MCF 10A (cell line): ENCODE results near the gene UBTD2. TPM values are rescaled to one million over a fixed set of nuclear protein-coding genes. Genes with fewer than 3 reads are reported as not detected.

ENCODE experiments used
- BruUV-seq: library from RNA; stranded (reverse); fragments of 400-500 nt; replicated peaks from 2 replicates; lab custom pipeline; 2021; lab: Mats Ljungman, UMichigan
- CTCF ChIA-PET: fragments of 300-600 bp; sonication (Branson Sonifier 250); formaldehyde crosslinking; extraction: SDS; loops from one replicate; lab custom pipeline; 2021; ENCODE audit warnings: antibody characterized with exemption, inconsistent platforms; lab: Yijun Ruan, JAX
- POLR2A ChIA-PET: fragments of 300-600, 350-650 bp; sonication (Branson Sonifier 250); formaldehyde crosslinking; extraction: SDS; loops from one replicate; lab custom pipeline; 2020; ENCODE audit warnings: antibody characterized with exemption, inconsistent platforms; lab: Yijun Ruan, JAX
- DNase-seq: peaks from one replicate; pipeline ENCODE4 v3.0.0-alpha.2; 2018; ENCODE audit not compliant: unreplicated experiment
- H3K27ac Mint-ChIP-seq: one replicate; pipeline ENCODE4 v1.8.0; 2022; ENCODE audit warnings: mild to moderate bottlenecking, low read depth, mixed read lengths; ENCODE audit not compliant: unreplicated experiment
- H3K27me3 Mint-ChIP-seq: one replicate; pipeline ENCODE4 v1.8.0; 2022; ENCODE audit warnings: mixed read lengths; ENCODE audit not compliant: insufficient read depth, unreplicated experiment
- H3K36me3 Mint-ChIP-seq: one replicate; pipeline ENCODE4 v1.8.0; 2022; ENCODE audit warnings: mild to moderate bottlenecking, moderate library complexity, mixed read lengths; ENCODE audit not compliant: insufficient read depth, unreplicated experiment
- H3K4me1 Mint-ChIP-seq: one replicate; pipeline ENCODE4 v1.8.0; 2022; ENCODE audit warnings: mixed read lengths; ENCODE audit not compliant: insufficient read depth, unreplicated experiment
- H3K4me3 Mint-ChIP-seq: one replicate; pipeline ENCODE4 v1.8.0; 2022; ENCODE audit warnings: mild to moderate bottlenecking, moderate library complexity, mixed read lengths; ENCODE audit not compliant: unreplicated experiment
- H3K9me3 Mint-ChIP-seq: one replicate; pipeline ENCODE4 v1.8.0; 2022; ENCODE audit warnings: mixed read lengths; ENCODE audit not compliant: unreplicated experiment
- intact Hi-C: fragments of 100-400 bp; cut with micrococcal nuclease; formaldehyde crosslinking; loops from 2 replicates; pipeline ENCODE4 v1.14.1; 2022
- total RNA-seq: library from RNA; stranded (reverse); gene quantifications from 2 replicates; pipeline ENCODE4 v1.2.3, GENCODE V29; 2022
- TF ChIP-seq, protein P1 (sequence below): fragments of 200-600 bp; IDR thresholded peaks from one replicate; pipeline ENCODE4 v1.8.0; 2022; ENCODE audit warnings: antibody characterized with exemption, mild to moderate bottlenecking; ENCODE audit not compliant: unreplicated experiment

The UBTD2 gene
- total RNA-seq, 1 experiment from 2014 or later = 24.1 TPM

DNA sequence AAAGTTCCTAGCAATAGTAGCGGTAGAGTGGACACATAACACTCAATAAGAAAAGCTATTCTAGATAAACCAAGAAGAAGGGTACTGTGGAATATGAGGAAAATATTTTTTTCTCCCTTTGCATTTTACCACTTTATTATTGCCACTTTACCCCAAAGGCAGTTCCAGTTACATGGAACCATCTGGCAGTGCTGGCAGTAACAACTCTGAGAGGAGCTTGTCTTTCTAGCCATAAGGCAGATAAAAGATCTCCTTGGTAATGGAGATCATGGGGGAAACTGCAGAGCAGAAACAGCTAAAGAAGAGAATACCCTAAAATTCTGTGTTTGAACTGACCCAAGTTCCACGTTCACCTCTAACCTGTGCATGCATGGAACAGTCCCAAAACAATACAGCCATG lies 38.5 kb downstream of the UBTD2 start:
- POLR2A ChIA-PET = interaction anchor here (1.0 to 1.1 kb wide), 2 partner anchors 14 to 38 kb away, joined by 3 read pairs; no protein-coding TSS in a partner anchor
- Mint-ChIP-seq H3K27me3 (no peaks in the 10 kb centered on the region), H3K4me3 (no peak overlapping the region), H3K27ac (no peak overlapping the region), H3K36me3 (peaks cover 14% of the 10 kb centered on the region), H3K4me1 (peaks cover 6% of the 10 kb centered on the region), H3K9me3 (no peaks in the 10 kb centered on the region)
- no TSS peak for BruUV-seq
- DNase-seq = no peak
- intact Hi-C loops = no loop called here
- TF ChIP-seq, protein P1, sequence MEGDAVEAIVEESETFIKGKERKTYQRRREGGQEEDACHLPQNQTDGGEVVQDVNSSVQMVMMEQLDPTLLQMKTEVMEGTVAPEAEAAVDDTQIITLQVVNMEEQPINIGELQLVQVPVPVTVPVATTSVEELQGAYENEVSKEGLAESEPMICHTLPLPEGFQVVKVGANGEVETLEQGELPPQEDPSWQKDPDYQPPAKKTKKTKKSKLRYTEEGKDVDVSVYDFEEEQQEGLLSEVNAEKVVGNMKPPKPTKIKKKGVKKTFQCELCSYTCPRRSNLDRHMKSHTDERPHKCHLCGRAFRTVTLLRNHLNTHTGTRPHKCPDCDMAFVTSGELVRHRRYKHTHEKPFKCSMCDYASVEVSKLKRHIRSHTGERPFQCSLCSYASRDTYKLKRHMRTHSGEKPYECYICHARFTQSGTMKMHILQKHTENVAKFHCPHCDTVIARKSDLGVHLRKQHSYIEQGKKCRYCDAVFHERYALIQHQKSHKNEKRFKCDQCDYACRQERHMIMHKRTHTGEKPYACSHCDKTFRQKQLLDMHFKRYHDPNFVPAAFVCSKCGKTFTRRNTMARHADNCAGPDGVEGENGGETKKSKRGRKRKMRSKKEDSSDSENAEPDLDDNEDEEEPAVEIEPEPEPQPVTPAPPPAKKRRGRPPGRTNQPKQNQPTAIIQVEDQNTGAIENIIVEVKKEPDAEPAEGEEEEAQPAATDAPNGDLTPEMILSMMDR = no peak
- CTCF ChIA-PET = interaction anchor here (0.7 to 1.1 kb wide), 2 partner anchors 27 to 826 kb away, joined by 3 read pairs; no protein-coding TSS in a partner anchor

DNA sequence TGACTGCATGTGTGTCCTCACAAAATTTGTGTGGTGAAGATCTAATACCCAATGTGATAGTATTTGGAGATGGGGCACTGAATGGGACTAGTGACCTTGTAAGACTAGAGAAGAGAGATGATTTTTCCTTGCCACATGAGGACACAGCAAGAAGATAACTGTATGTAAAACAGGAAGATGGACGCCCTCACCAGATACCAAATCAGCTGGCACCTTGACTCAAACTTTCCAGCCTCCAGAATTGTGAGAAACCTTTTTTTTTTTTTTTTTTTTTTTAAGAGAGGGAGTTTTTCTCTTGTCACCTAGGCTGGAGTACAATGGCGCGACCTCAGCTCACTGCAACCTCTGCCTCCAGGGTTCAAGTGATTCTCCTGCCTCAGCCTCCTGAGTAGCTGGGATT lies 40.3 kb downstream of the UBTD2 start:
- H3K4me3 Mint-ChIP-seq = no peak overlapping the region
- H3K27me3 Mint-ChIP-seq = no peaks in the 10 kb centered on the region
- H3K27ac Mint-ChIP-seq = no peak overlapping the region
- intact Hi-C loops = no loop called here
- ChIA-PET POLR2A (no interaction called here), CTCF (interaction anchor here (0.6 to 1.1 kb wide), 3 partner anchors 27 to 55 kb away, joined by 3 to 4 read pairs (median 3); partner anchors contain the start of gene STK10)
- H3K36me3 Mint-ChIP-seq = peaks cover 6% of the 10 kb centered on the region
- DNase-seq = no peak
- no TSS peak for BruUV-seq
- peaks cover 8% of the 10 kb centered on the region for H3K4me1 Mint-ChIP-seq
- no peaks in the 10 kb centered on the region for H3K9me3 Mint-ChIP-seq
- TF ChIP-seq, protein P1 = no peak

DNA sequence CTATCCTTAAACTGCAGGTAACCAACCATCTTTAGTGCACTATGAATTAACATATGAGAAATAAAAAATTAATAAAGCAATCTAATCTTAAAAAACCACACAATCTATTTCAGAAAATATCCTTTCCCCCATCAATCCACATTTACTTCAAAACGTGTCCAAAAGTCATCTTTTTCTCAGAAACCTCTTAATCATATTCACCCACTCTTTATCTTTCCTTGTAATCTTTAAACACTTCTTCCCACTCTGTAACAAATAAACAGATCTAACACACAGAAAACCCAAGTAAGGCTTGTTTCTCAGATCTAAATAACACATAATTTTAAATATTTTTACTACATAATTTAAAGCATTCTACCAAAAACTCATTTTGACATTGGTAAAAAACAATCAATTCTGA lies 45.2 kb downstream of the UBTD2 start:
- Mint-ChIP-seq H3K27me3 (no peaks in the 10 kb centered on the region), H3K9me3 (no peaks in the 10 kb centered on the region), H3K36me3 (peaks cover 11% of the 10 kb centered on the region), H3K4me3 (no peak overlapping the region), H3K4me1 (peaks cover 26% of the 10 kb centered on the region), H3K27ac (no peak overlapping the region)
- intact Hi-C loops = no loop called here
- TF ChIP-seq, protein P1 = no peak
- CTCF ChIA-PET = interaction anchor here (0.6 kb wide), 1 partner anchor 15 kb away, joined by 5 read pairs; no protein-coding TSS in a partner anchor
- POLR2A ChIA-PET = no interaction called here
- no peak for DNase-seq
- no TSS peak for BruUV-seq

DNA sequence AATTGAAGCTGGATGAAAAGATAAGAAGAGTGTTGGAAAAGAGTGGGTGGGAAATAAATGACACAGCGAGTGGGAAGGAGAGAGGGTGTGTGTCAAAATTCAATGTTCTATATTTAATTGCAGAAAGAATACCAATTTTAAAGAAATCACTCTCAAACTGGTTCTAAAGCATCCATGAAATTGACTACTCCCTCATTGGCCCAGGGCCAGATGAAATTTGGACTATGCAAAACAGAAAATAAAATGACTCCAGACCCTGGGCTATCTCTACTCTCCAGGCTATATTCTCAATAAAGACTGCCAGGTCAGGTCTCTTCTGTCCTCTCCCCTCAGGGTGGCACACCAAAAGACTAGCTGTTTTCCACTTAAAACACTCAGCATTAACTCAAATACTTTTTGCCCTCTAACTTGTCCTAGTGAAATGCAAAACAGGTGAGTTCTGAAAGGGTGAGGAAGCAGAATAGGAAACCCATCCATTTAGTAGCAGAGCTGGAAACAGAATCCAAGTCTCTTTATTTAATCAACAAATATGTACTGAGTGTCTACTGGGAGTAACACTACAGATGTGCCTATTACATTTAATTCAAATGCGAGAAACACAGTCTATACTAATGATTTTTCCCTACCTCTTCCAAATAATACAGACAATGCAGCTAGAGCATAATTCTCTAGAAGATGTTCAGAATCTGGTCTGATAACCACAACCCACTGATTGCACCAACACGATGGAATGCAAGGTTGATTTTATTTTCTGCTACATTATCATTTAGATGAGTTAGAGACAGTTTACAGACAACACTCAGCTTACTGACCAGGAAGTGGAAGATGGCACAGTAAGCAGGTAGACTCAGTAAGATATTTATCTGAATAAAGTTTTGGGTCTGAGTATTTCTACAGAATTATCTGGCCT lies 47.5 kb downstream of the UBTD2 start:
- DNase-seq = no peak
- Mint-ChIP-seq H3K27ac (peak overlapping the region; percentile 24), H3K36me3 (peaks cover 34% of the 10 kb centered on the region), H3K27me3 (no peaks in the 10 kb centered on the region), H3K4me1 (peaks cover 26% of the 10 kb centered on the region), H3K4me3 (no peak overlapping the region), H3K9me3 (no peaks in the 10 kb centered on the region)
- ChIA-PET POLR2A (interaction anchor here (0.7 to 1.1 kb wide), 2 partner anchors 23 to 45 kb away, joined by 4 to 5 read pairs; no protein-coding TSS in a partner anchor), CTCF (interaction anchor here (0.6 to 1.0 kb wide), 3 partner anchors 57 to 324 kb away, joined by 3 to 4 read pairs (median 3); no protein-coding TSS in a partner anchor)
- intact Hi-C loops = no loop called here
- BruUV-seq = no TSS peak
- TF ChIP-seq, protein P1 = no peak
